ENCODE data around the gene MPND.

The MPND gene

DNA sequence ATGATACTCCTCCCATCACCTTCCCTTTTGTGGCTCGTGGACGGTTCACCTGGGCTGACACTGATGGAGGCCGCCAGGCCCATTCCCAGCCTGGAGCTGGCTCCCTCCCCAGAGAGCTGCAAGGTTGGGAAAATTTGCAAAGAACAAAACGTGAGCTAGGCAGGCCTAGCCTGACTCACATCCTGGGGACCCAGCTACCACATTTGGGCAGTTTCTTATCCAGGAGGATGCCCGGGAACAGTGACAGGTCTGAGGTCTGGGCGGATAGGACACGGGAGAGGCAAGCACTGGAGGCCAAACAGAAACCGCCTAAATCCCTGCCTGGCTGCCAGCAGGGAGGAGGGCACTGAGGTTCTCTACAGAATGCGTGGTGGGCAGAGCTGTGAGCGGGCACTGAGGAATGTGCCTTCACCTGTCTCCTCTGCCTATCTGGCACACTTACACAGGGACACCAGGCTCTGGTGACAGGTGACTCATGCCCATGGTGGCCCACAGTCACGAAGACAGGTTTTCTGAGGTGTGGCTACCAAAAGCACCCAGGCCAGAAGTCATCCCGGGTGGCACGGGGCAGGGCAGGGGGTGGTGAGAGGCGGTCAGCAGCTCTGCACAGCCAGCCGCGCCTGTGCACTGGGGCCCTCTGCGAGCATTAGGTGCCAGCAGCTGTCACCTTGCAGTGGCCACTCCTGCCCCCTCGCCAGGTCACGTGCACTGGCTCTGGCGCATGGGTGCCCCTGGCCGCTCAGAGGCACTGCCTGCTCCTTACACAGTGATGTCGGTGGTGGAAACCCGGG, 33.8 kb downstream of the MPND start:
- in situ Hi-C loops (cut with MboI; ENCODE audit: low sequenced_read_pairs), result no loop called here

DNA sequence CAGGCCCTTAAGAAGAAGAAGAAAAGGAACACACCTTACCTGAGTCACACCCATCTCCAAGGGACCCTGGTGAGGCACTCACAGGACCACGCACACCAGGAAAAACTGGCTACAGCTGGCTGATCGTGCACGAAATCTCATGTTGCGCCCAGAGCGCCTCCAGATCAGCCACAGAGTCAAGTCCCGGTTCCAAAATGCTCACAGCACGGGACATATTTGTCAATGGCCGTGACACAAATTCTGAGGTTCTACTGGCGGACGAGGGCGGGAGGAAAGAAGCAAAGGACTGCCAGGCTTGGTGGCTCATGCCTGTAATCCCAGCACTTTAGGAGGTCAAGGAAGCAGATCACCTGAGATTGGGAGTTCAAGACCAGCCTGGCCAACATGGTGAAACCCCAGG, 35.5 kb downstream of the MPND start:
- in situ Hi-C loops (cut with MboI; ENCODE audit: low sequenced_read_pairs), result no loop called here

DNA sequence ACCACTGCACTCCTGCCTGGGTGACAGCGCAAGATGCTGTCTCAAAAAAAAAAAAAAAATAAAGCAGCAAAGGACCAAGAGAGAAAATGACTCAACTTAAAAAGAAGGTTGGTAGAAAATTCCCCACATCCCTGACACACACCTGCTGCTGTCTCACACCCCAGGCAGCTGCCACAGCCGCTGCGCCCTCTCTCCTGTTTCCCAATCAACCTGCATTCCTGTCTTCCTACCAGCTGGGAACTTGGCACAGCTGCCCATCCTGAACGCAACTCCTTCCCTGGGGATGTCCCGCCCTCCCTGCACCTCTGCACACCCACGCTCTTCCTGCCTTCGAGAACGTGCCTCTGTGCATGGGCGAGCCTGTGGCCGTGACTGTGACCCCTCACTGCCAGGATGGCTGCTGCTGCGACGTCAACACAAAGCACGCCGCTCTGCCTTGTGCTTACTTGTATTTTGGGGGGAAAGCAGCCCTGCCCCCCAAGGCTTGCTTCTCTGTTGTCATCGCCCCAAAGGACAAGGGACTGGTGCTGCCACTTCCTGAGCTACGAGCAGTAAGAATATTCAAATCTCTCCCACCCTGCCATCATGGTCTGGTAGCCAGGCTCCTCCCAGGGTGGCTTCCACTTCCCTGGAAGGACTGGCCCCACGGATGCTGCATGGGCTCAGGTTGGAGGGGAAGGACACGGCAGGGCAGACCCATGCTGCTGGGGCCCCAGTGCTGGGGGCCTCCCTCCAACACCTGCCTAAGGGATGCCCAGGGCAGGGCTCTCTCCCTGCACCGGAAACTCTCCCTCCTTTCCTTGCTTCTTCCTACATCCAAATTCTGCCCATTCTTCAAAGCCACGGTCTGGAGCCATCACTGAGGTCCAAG, 36.3 kb downstream of the MPND start:
- in situ Hi-C loops (cut with MboI; ENCODE audit: low sequenced_read_pairs), result no loop called here

DNA sequence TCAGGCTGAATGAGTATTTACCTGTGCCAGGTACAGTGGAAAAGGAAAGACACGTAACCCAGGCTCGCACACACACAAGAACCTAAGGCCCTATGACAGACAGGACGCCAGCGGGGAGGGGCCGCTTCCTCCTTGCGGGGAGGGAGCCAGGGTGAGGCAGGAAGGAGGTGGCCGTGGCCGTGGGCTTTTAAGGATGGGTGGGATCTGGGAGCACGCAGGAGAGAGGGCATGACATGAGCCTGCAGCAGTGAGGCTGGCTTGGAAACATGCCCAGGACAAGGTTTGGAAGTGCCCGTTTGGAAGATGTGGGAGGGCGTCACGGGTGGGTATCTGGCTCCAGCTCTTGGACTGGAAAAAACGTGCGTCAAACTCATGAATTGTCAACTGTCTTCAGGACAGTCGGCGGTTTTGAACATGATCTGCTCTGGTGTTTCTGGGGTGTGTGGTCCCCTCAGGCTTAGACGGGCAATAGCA, 36.9 kb downstream of the MPND start:
- in situ Hi-C loops (cut with MboI; ENCODE audit: low sequenced_read_pairs), result no loop called here

DNA sequence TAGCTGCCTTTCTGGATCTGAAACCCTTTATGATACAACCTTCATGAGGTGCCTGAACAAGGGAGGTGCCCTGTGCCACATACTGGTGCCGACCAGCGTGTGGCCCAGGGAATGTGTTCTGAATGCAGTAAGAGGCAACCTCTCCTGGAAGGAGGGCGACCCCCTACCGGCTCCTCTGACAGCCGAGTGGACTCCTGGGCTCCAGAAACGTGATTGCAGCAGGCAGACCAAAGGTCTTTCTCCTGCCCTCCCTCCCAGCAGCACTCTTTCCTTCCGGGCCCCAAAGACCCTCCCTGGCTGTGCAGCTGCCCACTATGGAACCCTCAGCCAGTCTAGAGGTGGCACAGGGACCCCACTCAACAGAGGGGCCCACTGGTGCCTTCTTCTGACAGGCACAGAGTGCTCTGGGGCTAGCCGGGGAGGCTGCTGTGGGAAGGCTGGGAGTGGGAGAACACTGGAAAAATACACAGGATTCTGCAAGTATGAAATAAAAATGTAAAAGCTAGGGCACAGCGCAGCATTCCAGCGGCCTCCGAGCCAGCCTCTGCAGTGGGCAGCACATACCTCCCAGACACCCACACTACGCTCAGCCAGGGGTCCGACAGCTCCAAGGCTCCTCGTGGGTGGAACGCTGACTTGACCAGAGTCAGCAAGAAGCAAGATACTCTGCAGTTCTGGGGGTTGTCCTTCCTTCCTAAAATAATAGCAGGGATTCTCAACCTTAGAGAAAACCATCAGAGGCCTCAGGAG, 42.1 kb downstream of the MPND start:
- in situ Hi-C loops (cut with MboI; ENCODE audit: low sequenced_read_pairs), result no loop called here

DNA sequence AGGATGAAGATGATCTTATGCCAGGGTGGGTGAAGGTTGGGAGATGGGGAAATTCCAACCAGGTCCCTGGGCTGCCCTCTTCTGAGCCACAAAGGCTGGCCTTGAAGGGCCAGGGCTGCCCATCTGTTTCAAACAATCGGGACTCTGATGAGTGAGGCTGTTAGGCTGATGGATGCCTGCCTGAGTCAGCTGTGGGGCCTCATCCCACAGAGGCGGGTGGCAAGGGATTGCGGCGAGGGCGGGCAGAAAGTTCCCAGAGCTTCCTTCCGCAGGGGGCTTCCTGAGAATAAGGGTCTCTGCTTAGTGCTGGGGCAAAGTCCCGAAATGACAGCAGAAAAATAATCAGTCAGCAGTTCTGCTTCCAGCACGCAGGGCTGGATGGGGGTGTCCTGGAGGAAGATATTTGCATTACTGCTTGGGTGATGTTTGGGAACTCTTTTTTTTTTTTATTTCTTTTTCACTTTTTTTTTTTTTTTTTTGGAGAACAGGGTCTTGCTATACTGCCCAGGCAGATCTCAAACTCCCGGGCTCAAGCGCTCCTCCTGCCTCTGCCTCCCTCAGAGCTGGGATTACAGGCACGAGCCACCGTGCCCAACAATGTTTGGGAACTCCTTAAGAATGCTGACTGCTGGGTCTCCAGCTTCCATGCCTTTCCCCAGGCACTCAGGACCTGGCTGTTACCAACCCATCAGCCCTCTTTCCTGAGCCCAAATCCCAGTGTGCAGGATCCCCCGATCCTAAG, 42.9 kb downstream of the MPND start:
- in situ Hi-C loops (cut with MboI; ENCODE audit: low sequenced_read_pairs), result no loop called here

DNA sequence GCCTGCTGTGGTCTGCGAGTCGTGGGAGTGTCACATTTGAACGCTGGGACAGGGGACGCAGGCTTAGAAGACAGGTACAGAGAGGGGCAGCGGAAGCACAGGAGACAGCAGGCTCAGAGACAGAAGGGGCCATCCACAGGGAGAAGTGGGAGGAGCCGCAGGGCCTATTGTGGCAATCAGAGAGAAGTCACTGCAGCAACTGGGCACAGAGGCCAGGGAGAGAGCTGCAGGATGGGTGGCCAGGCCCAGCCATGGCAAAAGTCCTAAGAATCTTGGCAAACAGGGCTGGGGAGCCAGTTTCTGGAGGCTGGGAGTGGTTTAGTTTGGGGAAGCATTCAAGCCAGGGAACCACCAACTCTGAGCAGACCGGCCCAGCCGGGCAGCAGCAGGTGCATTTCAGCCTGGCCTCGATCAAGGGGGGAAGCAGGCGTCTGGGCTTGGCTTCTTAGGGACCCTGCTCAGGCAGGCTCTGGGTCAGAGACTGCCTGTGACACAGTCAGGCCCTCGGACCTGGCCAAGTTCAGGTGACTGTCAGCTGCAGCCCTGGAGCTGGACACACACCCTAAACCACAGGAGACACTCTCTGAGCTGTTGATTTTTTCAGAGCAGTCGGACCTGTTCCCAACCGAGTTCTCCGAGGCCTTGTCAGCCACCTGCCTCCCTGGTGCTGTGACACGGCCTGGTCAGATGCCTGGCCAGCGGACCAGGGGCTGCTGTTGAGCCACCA, 45.1 kb downstream of the MPND start:
- in situ Hi-C loops (cut with MboI; ENCODE audit: low sequenced_read_pairs), result no loop called here

DNA sequence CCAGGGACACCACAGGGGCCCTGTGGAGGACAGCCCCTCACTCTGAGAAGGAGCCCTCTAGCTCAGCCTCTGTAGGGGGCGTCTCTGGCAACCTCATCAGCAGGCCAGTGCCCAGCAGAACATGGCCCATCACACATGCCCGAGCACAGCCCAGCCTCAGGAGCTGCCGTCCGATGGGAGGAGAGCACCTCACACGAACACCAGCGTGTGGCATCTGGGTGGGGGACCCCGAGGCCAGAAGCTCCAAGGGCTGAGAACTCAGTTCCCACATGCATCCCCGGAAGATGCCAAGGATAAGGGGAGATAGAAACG, 45.7 kb downstream of the MPND start:
- in situ Hi-C loops (cut with MboI; ENCODE audit: low sequenced_read_pairs), result no loop called here

DNA sequence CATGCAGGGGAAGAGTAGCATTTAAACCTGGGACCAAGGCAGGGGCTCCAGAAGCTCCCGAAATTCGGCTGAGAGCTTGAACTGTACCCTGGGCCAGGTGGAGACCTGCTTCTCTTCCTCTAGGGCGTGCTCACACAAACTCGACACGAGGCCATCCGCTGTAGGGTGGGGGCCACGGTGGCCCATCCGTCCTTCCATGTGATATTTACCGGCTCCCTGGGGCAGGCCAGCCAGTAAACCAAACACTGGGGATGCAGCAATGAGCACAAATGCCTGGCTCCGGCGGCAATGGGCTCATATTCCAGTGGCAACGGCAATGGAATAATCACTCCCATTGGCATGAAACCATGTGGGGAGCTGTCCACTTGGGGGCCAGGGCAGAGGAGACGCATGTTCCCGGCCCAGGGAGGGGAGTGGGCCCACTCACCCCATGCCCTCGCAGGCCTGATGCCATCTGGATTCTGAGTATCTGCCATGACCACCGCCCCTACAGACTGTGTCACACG, 46.2 kb downstream of the MPND start:
- in situ Hi-C loops (cut with MboI; ENCODE audit: low sequenced_read_pairs), result no loop called here

DNA sequence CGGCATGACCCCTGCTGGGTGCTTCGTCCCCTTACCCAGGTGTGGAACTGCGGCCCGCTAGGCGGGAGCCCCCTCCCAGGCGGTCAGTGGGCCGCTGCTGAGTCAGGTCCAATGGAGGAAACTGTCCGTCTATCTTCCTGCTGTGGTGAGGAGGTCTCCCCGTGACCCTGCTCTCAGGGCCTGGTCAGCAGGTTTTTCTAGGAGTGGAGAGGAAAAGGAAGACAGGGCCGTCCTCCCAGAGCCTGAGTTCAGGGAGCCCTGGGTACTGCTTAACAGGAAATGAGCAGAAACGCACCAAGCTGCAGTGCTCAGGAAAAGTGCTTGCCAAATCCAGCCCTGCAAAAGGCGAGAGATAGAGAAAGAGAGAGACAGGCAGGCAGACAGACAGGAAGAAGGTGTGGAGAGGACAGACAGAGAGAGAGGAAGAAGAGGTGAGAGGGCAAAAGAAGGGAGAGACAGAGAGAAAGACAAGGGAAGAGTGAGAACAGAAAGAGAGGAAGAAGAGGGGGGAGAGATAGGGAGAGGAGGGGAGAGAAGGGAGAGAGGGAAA, 46.7 kb downstream of the MPND start:
- in situ Hi-C loops (cut with MboI; ENCODE audit: low sequenced_read_pairs), result no loop called here

DNA sequence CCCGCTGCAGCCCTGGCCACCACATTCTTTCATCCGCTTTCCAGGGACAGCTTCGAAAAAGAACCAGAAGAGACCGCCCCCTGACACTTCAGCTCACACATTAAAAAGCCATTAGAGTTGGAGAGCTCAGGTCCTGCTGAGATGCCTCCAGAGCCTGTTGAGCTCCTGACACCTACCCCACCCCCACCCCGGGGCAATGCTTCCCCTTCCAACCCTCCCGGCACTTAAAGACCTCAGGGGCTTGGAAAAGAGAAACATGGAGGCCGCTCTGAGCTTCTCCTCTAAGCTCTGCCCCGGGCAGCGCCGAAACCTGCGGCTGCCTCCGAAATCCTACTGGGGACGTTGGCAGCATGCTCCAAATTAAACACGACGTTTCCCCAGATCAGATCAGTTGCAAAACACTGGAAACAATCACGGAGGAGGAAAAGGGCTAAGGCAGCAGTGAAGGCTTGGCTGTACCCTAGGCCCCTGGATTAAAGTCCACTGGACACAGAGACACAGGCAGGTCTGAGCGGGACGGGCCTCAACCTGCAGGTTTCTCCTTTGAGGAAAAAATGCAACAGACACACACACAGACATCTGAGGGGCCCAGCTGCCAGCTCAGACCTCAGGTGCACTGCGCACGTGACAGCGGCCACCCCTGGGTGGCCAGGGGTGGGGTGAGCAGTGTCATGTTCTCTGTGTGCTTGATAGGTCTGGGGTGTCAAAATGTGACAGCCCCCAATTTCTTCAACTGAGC, 47.4 kb downstream of the MPND start:
- in situ Hi-C loops (cut with MboI; ENCODE audit: low sequenced_read_pairs), result no loop called here

DNA sequence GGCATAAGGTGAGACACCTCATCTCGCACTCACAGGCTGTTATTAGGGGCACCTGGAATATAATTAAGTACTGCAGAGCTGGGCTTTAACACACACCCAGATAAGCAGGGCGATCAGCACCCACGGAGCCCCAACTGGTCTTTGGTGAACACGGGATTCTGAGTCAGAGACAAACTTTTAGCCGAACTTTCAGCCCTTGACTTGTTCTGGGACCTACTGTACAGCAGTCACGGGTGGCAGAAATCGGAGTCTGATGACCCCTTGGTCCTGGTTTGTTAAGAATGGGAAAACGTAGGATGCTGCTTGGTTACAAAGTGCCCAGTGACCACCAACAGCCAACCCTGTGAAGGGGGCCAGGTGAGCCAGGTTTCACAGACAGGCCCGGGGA, 47.9 kb downstream of the MPND start:
- in situ Hi-C loops (cut with MboI; ENCODE audit: low sequenced_read_pairs), result no loop called here

DNA sequence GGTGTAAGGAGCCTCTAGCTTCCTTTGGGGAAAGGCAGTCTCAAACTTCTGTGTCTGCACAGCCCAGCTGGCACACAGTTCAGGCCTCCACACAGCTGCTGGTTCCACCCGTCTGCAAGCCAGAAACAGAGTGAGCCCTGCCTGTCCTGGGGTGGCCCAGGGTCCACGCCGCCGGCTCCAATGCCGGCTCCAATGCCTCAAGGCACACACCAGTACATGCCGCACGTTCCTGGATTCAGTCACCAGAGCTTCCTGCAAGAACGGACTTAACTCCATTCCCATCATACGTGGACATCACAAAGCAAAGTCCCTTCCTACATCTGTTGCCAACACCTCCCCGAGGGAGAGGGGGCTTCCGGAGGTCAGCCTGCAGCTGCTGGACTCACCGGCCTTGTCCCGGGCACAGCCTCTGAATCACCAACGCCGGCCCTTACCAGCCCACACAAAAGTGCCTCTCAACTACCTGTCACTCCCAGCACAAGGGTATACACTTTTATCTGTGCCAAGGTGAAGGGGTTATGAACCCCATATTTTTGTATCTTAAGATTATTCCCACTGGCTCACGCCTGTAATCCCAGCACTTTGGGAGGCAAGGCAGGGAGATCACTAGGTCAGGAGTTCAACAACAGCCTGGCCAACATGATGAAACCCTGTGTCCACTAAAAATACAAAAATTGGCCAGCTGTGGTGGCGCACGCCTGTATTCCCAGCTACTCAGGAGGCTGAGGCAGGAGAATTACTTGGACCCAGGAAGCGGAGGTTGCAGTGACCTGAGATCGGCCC, 48.5 kb downstream of the MPND start:
- in situ Hi-C loops (cut with MboI; ENCODE audit: low sequenced_read_pairs), result no loop called here

DNA sequence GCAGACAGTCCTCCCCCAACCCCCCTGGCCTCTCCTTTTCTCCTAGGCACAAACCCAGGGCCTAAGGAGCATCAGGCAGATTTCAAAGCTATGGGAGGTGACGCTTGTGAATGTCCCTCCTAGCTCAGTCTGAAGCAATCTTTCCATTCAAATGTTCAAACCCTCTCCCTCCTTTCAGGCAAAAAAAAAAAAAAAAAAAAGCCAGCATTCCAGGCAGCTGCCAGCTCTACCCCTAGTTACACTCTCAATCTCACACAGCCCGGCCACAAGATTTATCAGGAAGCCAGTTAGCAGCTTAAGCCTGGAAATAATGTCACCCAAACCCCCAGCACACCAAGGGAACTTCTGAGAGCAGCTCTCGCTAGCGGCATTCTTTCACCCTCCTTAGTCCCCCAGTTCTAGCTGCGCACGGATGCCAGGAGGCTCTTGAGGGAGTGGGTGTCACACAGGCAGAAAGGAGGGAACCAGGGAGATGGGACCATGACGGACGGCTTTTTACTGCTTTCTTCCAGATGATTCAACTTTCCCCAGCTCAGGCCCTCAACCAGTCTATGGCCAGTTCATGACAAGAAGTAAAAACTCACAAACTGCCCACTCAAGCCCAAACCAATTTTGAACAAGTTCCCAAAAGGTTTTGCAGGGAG, 50.7 kb downstream of the MPND start:
- in situ Hi-C loops (cut with MboI; ENCODE audit: low sequenced_read_pairs), result no loop called here

DNA sequence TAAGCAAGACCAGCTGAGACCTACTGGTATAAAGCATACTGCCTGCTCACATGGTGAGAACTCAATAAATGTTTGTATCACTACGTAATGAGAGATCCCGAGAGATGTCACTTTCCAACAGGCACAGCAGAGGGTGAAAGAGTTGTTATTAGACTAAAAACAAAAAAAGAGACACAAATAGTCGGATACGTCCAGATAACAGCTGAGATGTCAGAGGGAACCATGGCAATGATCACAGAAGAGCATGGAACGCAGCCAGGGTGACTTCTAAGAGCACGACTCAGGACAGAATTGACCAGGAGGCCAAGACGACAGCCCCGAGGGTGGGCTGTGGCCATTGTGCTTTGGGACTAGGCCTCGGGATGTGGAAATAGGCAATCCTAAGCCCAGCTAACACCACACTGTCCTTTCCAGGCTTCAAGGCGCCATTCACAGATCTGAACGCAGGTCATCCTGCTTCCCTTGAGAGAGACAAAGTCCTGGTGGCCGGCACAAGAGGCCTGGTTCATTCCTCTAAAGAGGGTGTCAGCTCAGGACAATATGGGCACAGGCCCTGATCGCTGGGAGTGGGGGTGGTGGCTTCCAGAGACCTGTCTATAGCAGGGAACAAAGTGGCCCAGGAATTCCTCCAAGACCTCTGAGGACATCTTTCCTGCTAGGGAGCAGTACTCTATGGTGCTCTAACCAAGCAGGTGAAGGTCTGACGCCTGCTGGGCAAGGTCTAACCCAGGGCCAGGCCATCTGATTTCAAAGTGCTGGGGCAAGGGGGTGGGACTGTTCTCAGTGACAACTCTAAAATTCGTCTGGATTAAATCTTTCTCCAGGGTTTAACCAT, 53.8 kb downstream of the MPND start:
- in situ Hi-C loops (cut with MboI; ENCODE audit: low sequenced_read_pairs), result no loop called here

DNA sequence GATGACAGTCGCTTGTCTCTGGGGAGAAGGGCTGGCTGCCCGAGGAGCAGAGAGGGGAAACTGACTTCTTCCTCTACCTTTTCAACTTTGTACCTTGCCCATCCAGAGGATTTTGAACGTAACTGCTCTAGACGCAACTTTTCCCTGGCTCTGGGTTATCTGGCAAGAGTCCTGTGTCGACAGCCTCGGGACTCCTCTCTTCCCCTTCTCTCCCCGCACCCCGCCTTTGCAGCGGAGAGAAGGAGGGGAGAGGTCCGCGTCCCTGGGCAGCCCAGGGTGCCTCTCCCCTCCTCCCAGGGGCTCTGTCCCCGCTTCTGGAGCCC, 56.4 kb downstream of the MPND start:
- in situ Hi-C loops (cut with MboI; ENCODE audit: low sequenced_read_pairs), result no loop called here

Measured in HL-60/S4 treated with phorbol 12-myristate 13-acetate at 8.2 ng/mL for 4 days and 3 days (cell line).